NOMO-1 treated with DMSO at 0.1 percent for 48 hours (cell line): ENCODE results near the gene ADAM12.

Source experiments
- DNase-seq: peaks from one replicate; lab custom pipeline; 2025; ENCODE audit not compliant: unreplicated experiment; lab: John Stamatoyannopoulos, UW

ADAM12 gene

DNA sequence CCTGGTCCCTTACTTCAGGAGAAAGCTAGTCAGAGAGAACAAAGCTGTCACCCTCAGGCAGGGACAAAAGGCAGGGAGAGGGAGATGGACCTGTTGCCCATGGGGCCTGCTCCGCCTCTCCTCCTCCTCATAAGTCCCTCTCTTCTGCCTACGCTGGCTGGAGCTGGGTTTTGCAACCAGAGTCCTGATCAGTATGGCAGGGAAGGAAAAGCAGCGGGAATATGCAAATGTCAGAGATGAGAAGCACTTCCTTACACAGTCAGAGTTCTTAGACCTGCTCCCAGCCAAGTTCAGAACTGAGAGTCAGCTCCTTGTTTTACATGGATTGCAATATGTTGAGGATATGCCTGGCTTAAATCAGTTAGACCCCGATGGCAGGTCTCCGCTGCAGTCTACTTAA is 231.1 kb downstream of the ADAM12 start:
- no peak for DNase-seq

DNA sequence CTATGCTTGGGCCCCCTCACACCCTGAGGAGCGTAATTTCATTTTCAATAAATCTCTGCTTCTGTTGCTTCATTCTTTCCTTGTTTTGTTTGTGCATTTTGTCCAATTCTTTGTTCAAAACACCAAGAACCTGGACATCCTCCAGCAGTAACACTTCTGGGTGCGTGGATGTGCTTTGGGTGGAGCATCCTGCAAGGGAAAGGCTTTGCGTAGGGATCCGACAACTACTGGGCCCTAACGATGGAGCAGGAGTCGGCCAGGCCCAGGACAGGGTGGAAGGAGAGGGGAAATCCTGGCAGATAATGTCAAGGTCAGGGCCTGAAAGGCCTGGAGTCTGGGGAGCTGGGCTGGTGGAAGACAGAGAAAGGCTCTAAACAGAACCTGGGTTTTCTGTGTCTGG is 231.8 kb downstream of the ADAM12 start:
- no peak for DNase-seq

DNA sequence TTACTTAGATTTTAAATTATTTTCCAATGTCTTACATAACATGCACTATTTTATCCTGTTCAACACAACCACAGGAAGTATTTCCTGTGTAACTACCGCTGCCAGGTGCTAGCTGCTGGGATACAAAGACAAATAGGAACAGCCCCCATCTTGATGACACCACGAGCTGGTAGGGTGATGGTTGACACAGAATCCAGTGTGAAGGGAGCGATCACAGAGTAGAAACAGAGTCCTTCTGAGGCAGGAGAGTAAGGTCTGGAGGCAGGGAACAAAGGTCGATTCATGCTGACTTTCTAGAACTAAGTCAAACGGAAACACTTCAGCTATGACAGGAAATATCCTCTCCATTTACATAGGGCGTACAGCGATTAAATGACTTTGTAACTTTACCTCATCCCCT is 232.3 kb downstream of the ADAM12 start:
- DNase-seq = no peak

DNA sequence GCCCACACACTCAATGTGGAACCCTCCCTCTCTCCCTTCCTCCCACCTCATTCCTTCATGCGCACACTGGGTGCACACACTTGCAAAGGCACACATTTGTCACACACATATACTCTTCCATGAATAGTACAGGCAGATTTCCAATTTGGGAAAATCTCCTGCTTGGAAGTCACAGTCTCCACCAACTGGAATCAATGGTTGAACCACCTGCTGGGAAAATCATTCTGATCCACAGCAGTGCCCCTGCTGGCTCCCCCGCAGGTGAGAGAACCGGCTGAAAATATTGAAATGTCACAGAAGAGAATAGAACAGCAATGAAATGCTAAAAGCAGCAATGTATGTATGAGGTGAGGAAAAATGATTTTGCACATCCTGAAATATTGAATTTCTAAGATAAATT is 232.7 kb downstream of the ADAM12 start:
- no peak for DNase-seq

DNA sequence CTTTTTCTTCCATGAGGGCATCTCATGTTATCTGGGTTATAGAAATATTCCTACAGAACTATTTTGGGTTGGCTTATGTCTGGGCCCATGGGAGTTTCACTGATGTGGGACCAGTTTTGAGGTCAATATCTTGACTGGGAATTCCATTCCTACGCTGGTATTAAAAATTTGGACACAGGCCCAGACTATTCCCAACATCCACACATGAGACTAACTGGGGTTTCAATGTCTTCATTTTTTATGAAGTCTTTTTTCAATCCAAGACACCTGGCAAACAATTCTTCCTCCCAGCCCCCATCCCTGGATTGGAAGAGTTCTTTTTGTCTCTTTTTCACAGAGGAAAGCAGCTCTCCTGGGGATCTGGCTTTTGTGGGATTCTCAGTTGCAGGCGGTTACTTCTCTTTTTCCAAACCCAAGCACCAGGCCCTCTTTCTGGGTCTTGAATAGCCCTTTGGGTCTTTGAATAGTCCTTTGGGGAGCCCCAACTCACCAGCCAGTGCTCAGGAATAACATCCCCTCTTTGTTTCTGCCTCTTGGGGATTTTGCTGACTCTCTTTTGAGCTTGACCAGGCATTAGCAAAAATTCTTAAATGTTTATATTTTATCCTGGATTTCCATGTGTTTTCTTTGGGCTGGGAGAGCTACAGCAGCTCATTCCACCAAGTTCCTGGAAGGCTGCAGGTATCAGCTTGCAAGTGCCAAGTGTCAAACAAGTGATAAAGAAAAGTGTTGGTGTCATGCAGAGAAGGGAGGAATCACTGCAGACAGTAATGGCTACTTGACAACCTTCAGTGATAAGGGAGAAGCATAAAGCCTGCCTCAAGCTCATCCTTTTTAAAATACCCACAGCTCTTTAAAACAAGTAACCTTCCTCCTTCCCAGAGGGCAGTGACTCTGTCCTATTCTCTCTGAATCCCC is 234.3 kb downstream of the ADAM12 start:
- no peak for DNase-seq

DNA sequence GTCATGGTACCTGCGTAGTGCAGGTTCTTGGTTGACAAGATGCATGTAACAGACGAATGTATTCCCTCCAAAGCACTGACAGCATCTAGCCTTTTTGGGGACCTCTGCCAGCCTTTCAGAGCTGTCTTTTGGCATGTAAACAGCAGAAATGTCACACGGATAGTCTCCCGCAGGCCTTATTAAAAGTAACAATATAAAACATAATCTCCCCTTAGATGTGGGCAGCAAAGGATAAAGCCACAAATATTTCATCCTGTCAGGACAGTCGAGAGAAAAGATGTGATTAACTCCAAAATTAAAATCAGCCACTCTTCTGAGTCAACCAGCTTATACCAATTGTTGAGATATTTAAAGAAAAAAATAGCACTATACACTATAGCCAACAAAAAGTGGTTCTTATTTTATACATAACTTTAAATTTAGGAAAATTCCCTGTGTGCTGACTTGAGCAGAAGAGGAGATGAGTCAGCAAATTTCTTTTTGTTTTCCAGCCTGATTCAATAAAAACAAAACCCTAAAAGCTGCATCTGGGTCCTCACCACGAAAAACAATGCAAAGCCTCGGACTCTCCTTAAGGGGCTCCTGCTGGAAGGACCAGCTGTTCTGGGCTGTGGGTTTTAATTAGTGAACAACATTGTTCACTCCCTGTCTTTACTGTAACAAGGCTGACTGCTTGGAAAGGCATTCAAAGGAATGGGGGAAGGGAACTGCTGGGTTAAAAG is 240.2 kb downstream of the ADAM12 start:
- no peak for DNase-seq

DNA sequence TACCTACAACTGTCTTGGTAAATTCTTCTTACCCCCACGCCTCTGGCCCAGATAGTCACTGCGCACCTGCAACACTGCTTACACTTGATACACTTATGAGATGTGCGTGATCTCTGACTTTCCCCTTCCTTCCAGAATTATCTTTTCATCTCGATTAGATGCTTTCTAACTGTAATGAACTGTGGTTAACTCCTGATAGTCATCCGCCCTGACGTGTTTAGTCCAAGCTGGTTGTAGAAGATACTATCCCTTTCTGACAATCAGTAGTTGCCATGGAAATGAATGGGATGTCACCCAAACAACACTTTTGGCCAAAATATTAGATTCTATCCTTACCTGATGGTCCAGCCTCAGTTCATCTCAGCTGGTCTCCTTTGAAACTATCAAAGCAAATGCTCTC is 241.5 kb downstream of the ADAM12 start:
- DNase-seq = no peak

DNA sequence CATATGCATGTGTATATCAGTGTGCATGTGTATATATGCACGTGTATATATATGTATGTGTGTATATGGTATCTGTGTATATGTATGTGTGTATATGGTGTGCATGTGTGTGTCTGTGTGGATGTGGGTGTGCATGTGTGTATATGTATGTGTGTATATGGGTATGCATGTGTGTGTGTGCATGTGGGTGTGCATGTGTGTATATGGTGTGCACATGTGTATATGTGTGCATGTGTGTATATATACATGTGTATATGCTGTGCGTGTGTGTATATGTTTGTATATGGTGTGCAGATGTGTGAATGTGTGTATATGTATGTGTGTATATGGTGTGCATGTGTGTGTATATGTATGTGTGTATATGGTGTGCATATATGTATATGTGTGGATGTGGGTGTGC is 245.2 kb downstream of the ADAM12 start:
- DNase-seq = no peak

DNA sequence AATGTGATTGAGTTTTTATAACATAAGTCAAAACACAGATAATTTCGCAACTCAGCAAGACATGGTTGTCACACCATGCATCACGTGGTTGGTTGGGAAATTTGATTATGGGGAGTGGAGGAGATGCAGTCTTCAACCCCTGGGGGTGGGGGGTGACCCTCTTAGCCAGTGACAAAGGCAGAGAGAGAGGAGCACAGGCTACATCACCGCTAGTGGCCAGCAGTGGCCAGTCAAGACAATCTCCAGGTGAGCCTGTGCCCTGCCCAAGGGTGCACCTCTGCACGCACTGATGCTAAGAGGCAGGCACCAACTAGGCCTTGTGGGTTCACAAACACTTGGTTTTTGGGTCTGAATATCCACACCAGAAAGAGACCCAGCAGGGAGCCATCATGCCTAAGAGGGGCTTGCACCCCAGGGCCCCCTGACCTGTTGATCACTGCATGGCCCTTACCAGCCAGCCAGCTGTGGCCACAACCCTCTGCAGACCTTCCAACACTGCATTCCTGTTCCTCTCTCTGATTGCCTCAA is 247.5 kb downstream of the ADAM12 start:
- no peak for DNase-seq

DNA sequence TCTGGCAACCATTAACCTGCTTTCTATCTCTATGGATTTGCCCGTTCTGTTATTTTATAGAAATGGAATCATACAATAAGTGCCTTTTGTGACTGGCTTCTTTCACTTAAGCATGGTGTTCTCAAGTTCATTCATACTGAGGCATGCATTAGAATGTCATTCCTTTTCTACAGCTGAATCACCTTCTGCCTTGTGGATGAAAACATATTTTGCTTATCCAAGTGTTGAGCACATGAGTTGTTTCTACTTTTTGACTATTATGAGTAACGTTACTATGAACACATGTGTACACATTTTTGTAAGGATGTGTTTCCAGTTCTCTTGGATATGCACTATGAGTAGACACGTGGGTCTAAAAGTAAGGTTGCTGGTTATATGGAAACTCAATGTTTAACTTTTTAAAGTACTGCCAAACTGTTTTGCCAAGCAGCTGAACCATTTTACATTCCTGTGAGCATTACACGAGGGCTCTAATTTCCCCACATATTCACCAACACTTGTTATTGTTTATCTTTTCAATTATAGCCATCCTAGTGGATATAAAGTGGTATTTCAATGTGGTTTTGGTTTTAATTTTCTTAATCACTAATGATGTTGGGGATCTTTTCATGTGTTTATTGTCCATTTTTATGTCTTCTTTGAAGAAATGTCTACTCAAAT is 250.6 kb downstream of the ADAM12 start:
- DNase-seq = no peak

DNA sequence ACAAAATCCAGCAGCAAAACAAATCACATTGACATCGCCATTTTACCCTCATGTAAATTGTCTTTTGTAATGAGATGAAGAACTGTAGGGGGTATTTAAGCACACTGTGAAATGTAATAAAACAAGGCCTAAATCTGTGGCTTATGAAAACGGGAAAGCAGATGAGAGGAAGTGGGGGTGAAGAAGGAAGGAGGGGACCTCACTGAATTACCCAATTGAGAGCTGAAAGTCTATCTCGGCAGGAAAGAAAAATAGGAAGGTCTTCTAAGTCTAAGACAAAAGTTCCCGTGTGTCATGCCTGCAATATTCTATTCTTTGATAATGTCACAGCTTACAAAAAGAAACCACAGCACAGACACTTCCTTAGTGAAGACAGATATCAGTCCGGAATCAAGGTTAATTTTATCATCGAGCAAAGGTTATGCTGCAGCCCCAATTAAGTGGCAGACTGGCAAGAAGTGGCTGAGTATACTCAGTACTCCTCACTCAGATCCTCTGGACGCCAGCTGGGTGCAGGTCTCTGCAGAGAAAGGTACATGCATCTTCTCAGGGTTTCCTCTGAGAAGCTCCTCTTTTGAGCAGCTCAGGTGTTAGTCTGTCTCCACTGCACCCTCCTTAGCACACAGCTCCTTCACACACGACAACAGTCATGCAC is 252.2 kb downstream of the ADAM12 start:
- no peak for DNase-seq

DNA sequence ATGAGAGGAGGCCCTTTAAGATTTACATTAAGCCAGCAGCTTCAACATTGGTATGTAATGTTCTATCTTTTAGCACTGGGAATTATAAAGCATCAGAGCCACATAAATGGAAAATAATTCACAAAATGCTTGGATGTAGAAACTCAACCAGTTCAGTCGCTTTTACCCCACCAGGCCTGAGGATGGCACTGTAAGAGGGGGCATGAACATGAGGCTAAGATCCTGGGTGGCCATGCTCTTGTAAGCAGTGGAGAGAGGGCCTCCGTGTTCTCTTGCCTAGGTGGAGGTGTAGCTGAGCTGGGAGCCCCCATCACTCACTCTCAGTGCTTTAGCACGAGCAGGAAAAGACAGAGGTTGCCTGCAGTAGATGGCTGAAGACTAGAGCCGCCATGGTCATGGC is 253.1 kb downstream of the ADAM12 start:
- no peak for DNase-seq

DNA sequence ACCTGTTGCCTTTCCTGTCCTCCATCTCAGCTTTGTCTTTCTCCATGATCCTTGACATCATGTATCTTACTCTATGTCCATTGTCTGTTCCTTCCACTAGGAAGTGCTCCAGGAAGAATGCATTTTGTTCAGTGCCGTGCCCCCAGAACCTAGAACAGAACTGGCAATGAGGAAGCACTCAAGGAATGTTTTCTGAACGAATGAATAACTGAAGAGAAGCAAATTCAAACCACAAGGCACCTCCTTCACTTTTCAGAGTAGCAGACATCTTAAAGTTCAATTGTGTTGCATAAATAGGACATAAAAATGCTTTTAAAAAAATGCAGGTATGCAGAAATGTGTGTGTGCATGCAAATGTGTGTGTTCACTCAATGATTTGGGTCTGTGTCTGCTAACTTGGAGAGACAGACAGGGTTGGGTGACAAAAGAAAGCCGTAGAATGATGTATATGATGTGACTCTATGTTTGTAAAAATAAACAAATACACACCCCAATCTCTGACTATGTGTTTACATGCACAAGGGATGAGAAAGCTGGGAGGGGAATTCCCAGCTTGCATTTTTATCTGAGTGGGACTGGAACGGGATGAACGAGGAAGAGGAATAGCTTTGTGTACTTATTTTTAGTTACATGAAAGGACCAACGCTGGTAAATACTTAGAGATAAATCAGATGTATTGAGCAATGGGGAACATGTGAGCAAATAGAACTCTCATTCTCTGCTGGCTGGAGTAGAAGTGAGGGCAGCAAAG is 254.2 kb downstream of the ADAM12 start:
- DNase-seq = no peak

DNA sequence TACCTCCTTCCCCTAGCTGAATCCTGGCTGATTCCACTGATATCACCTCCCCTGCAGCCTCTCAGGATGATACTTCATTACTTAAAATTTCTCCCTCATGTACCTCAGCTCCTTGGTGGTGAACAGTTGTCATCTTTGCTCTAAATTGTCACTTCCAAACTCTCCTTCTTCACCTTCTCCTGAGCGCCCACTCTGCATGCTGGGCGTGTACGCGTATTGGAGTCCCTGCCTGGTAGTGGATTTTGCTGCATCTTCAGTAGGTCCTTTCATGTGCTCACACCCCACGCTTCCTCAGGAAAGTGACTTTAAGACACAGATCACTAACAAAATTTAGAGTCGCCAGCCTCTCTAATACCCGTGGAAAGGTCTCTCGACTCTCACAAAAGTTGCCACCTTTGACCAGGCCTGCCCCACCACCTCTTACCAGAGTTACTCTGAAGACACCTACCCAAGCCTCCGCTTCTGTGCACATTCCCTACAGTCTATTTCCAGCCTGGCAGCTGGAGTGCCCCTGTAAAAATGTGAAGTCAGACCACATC is 255.1 kb downstream of the ADAM12 start:
- DNase-seq = no peak

DNA sequence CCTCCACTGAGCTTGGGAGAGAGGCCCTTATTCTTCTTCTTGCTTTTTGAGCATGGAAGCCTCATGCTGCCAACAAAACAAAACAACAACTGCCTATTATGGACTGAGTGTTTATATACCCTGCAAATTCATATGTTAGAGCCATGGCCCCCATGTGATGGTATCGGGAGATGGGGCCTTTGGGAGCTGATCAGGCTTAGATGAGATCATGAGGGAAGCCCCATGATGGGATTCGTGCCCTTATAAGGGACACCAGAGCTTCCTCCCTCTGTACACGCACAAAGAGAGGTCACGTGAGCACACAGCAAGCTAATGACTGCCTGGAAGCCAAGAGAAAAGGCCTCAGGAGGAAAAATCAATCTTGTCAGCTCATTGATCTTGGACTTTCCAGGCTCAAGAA is 256.9 kb downstream of the ADAM12 start:
- no peak for DNase-seq

DNA sequence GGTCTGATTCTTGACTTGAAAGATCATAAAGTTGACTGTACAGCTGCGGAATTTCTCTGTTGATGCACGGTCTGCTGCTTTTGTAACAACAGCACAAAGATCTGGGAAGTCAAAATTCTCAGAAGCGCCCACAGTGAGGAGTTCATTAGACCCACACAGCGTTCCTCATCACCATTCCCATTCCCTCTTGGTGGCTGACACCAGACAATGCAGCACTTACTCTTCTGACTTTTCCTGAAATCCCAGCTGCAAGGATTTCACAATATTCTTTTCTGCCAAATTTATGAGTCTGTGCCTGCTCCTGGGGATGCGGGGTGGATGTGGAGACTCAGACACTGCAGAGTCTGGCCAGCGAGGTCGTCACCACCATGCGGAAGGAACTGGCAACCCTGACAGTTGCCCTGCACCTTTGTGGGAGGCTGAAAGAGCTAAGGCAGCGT is 258.0 kb downstream of the ADAM12 start:
- no peak for DNase-seq

DNA sequence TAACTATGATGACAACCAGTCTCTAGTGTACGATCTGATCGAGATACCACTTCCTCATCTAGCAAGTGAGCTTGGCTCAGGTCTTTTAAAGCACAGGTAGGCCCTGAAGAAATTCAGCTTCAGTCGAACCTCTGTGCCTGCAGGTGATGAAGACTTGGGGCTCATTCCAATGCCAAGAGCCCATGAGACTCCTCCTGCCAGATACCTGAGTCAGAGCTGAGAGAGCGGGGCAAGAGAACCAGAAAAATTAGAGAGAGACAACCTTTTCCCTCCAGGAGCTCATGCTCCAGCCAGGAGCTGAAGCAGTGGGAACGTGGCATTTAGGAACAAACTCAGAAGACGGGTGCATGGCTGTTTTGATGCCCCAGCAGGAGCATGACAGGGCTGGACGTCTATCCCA is 259.3 kb downstream of the ADAM12 start:
- no peak for DNase-seq

DNA sequence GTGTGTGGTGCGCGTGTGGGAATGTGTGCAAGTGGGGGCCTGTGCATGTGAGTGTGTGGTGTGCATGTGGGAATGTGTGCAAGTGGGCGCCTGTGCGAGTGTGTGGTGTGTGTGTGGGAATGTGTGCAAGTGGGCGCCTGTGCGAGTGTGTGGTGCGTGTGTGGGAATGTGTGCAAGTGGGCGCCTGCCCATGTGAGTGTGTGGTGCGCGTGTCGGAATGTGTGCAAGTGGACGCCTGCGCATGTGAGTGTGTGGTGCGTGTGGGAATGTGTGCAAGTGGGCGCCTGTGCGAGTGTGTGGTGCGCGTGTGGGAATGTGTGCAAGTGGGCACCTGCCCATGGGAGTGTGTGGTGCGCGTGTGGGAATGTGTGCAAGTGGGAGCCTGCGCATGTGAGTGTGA is 259.7 kb downstream of the ADAM12 start:
- no peak for DNase-seq

DNA sequence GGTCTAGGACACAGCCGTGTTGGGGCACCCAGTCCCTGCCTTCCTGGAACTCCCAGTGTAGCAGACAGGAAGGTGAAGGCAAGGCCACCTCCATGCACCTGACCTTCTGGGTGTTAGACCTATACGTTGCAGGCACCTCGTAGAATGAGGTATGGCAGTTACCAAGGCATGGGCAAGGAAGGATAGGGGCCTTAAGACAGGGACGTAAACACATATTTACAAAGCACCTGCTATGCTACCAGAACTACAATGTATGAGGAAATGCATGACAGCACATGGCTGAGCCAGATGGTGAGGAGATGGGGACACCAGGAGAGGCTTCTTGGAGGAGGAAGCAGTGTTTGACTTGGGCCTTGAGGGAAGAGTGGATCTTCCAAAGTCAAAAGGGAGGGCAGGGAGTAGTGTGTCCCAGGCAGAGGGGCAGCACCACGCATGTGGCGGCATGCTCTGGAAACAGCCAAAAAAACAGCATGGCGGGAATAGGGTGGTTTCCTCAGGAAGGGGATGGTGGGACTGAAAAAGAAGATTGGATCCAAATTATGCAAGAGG is 260.7 kb downstream of the ADAM12 start:
- no peak for DNase-seq

DNA sequence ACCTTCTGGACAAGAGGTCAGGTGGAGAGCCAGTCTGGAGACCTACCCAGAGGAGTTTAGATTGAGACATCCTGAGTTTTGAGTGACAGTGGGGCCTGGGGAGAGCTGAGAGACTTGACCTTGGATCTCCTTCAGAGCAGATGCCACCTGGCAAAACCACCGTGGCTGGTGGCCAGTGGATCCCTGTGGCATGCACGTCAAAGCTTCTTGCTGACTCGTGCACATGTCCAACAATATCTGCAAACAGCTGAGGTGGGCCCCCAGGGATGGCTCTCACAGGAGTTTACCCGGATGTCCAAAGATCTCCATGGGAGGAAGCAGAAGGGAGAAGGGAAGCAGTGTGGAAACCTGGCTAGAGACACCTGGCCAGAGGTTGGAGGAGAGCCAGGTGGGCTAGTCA is 261.4 kb downstream of the ADAM12 start:
- no peak for DNase-seq
